Measurements from ENCODE around the gene SCMH1. TPM values are rescaled to one million over a fixed set of nuclear protein-coding genes. Genes with fewer than 3 reads are reported as not detected.

SCMH1 gene
- total RNA-seq, 1 experiment from 2014 or later = 55.9 TPM

DNA sequence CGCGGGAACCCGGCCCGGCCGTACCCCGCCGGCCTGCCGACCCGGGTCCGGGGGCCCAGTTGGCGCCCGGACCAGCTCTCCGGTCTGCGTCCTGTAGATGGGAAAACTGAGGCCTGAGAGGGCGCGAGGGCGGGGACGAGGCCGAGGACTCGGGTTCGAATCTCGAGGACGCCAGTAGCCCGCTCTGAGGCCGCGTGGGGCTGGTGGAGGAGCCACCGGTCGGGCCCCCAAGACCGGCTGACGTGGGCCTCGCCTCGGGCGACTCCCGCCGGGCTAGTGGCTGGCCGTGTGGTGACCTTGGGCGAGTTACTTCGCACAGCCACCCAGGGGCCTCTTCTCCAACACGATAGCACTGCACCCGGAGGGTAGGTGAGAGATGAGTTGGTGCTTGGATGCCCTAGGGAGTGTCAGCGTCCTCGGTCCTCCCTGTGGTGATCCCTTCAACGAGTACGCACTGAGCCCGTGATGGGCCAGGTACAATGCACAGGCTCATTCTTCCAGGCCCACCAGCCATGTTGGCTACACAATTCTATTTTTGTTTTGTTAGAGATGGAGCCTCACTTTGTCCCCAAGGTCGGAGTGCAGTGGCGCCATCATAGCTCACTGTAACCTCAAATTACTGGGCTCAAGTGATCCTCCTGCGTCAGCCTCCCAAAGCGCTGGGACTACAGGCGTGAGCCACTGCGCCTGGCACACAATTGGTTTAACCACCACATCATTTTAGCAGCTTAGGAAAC lies 404 bp upstream of the SCMH1 start:
- Mint-ChIP-seq H3K36me3 (ENCODE audit: insufficient read depth, unreplicated experiment) (no peaks in the 10 kb centered on the region), H3K9me3 (ENCODE audit: unreplicated experiment) (no peaks in the 10 kb centered on the region), H3K4me3 (ENCODE audit: unreplicated experiment) (peak overlapping the region; percentile 60), H3K27me3 (ENCODE audit: insufficient read depth, unreplicated experiment) (no peaks in the 10 kb centered on the region), H3K27ac (ENCODE audit: low read depth, unreplicated experiment) (peak overlapping the region; percentile 58), H3K4me1 (ENCODE audit: insufficient read depth, unreplicated experiment) (peaks cover 6% of the 10 kb centered on the region)
- intact Hi-C loops (cut with micrococcal nuclease) = loop anchor here (5.0 kb wide), 1 partner anchor 220 kb away; the partner anchor contains the start of gene SLFNL1
- peak; percentile 3 for DNase-seq (ENCODE audit: unreplicated experiment)
- TF ChIP-seq, protein P1, sequence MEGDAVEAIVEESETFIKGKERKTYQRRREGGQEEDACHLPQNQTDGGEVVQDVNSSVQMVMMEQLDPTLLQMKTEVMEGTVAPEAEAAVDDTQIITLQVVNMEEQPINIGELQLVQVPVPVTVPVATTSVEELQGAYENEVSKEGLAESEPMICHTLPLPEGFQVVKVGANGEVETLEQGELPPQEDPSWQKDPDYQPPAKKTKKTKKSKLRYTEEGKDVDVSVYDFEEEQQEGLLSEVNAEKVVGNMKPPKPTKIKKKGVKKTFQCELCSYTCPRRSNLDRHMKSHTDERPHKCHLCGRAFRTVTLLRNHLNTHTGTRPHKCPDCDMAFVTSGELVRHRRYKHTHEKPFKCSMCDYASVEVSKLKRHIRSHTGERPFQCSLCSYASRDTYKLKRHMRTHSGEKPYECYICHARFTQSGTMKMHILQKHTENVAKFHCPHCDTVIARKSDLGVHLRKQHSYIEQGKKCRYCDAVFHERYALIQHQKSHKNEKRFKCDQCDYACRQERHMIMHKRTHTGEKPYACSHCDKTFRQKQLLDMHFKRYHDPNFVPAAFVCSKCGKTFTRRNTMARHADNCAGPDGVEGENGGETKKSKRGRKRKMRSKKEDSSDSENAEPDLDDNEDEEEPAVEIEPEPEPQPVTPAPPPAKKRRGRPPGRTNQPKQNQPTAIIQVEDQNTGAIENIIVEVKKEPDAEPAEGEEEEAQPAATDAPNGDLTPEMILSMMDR (IDR thresholded peaks at IDR 0.05; ENCODE audit: unreplicated experiment) = no peak
- ChIA-PET POLR2A (interaction anchor here (0.7 to 1.1 kb wide), 2 partner anchors 14 to 87 kb away, joined by 4 read pairs; no protein-coding TSS in a partner anchor), CTCF (interaction anchor here (0.7 to 1.5 kb wide), 4 partner anchors 21 to 202 kb away, joined by 3 to 6 read pairs (median 3); no protein-coding TSS in a partner anchor)
- no TSS peak for BruUV-seq (replicated peaks)

GRCh38 chr1:41241354-41241748 lies 755 bp downstream of the SCMH1 start:
- intact Hi-C loops (cut with micrococcal nuclease) = loop anchor here (2.0 to 5.0 kb wide), 5 partner anchors 87 to 219 kb away; partner anchors contain the start of gene SLFNL1
- no peaks in the 10 kb centered on the region for H3K9me3 Mint-ChIP-seq (ENCODE audit: unreplicated experiment)
- BruUV-seq (replicated peaks) = no TSS peak
- CTCF ChIA-PET = interaction anchor here (0.9 to 1.0 kb wide), 2 partner anchors 17 to 258 kb away, joined by 3 read pairs; no protein-coding TSS in a partner anchor
- no peaks in the 10 kb centered on the region for H3K36me3 Mint-ChIP-seq (ENCODE audit: insufficient read depth, unreplicated experiment)
- H3K27me3 Mint-ChIP-seq (ENCODE audit: insufficient read depth, unreplicated experiment) = no peaks in the 10 kb centered on the region
- TF ChIP-seq, protein P1 (IDR thresholded peaks at IDR 0.05; ENCODE audit: unreplicated experiment) = no peak
- peak overlapping the region; percentile 73 for H3K4me3 Mint-ChIP-seq (ENCODE audit: unreplicated experiment)
- H3K4me1 Mint-ChIP-seq (ENCODE audit: insufficient read depth, unreplicated experiment) = peaks cover 8% of the 10 kb centered on the region
- H3K27ac Mint-ChIP-seq (ENCODE audit: low read depth, unreplicated experiment) = peak overlapping the region; percentile 76
- DNase-seq (ENCODE audit: unreplicated experiment) = peak; percentile 61
- POLR2A ChIA-PET = interaction anchor here (0.8 to 2.0 kb wide), 10 partner anchors 10 to 261 kb away, joined by 3 to 9 read pairs (median 4); partner anchors contain the start of genes CTPS1 and SLFNL1

DNA sequence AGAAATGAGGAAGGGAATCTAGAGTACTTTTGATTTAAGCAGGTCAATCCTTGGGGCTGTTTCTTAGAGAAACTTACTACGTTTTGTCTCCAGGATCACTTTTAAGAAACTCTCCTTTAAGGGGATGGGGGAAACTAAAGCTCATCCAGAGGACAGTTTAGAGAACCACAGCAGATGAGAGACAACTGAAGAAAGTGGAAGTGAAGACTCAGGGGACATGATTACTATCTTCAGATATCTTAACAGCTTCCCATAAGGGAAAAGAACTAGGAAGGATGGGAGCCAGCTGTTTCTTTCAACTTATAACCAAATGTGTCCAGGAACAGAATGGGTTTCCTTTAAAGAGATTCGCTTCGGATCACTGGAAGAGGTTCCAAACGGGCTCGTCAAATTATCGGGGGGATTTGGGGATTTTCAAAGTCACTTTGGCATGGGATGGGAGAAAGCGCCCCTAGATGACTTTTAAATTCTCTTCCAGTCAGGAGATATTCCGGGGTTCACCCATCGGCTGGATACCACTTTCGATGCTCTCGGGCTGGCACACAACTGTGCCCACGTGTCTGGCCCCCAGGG lies 1.2 kb downstream of the SCMH1 start:
- peak overlapping the region; percentile 76 for H3K27ac Mint-ChIP-seq (ENCODE audit: low read depth, unreplicated experiment)
- H3K4me3 Mint-ChIP-seq (ENCODE audit: unreplicated experiment) = peak overlapping the region; percentile 73
- TF ChIP-seq, protein P1 (IDR thresholded peaks at IDR 0.05; ENCODE audit: unreplicated experiment) = no peak
- H3K27me3 Mint-ChIP-seq (ENCODE audit: insufficient read depth, unreplicated experiment) = no peaks in the 10 kb centered on the region
- CTCF ChIA-PET = interaction anchor here (0.5 to 1.3 kb wide), 16 partner anchors 10 to 1634 kb away, joined by 3 to 8 read pairs (median 3); no protein-coding TSS in a partner anchor
- TSS peak; percentile 48 for BruUV-seq (replicated peaks)
- peak; percentile 24 for DNase-seq (ENCODE audit: unreplicated experiment)
- H3K4me1 Mint-ChIP-seq (ENCODE audit: insufficient read depth, unreplicated experiment) = peaks cover 12% of the 10 kb centered on the region
- POLR2A ChIA-PET = interaction anchor here (0.7 to 2.0 kb wide), 12 partner anchors 10 to 261 kb away, joined by 3 to 9 read pairs (median 4); partner anchors contain the start of genes CTPS1 and SLFNL1
- intact Hi-C loops (cut with micrococcal nuclease) = loop anchor here (2.0 to 5.0 kb wide), 5 partner anchors 86 to 219 kb away; partner anchors contain the start of gene SLFNL1
- no peaks in the 10 kb centered on the region for H3K36me3 Mint-ChIP-seq (ENCODE audit: insufficient read depth, unreplicated experiment)
- H3K9me3 Mint-ChIP-seq (ENCODE audit: unreplicated experiment) = no peaks in the 10 kb centered on the region
